B cell (primary cell): ENCODE results near the gene ABCC3.

ENCODE experiments used
- CTCF ChIP-seq: fragments of 200-600 bp; IDR thresholded peaks from one replicate; pipeline ENCODE4 v1.8.0; 2022; ENCODE audit warnings: antibody characterized with exemption, mild to moderate bottlenecking
- EZH2 ChIP-seq: IDR thresholded peaks from 2 replicates; pipeline ENCODE4 v1.6.1; 2012; ENCODE audit warnings: borderline replicate concordance, low read depth, mild to moderate bottlenecking, moderate library complexity, low read length; ENCODE audit not compliant: insufficient read depth, poor library complexity, severe bottlenecking

GRCh38 chr17:50607522-50608175 lies 27.0 kb upstream of the ABCC3 start:
- TF ChIP-seq CTCF: no peak
- TF ChIP-seq EZH2: no peak
